Ishikawa (cell line): ENCODE measurements around the gene FAM107A.

ENCODE experiments used
- CEBPB ChIP-seq: IDR thresholded peaks from 2 replicates; pipeline ENCODE4 v1.6.1; 2012
- CREB1 ChIP-seq: IDR thresholded peaks from 2 replicates; pipeline ENCODE4 v1.6.1; 2012; ENCODE audit warnings: low read depth
- EGR1 ChIP-seq: IDR thresholded peaks from 2 replicates; pipeline ENCODE4 v1.6.1; 2012
- EP300 ChIP-seq: IDR thresholded peaks from 2 replicates; pipeline ENCODE4 v1.6.1; 2012; ENCODE audit warnings: borderline replicate concordance
- FOXM1 ChIP-seq: IDR thresholded peaks from 2 replicates; pipeline ENCODE4 v1.6.1; 2012; ENCODE audit warnings: low read depth, borderline replicate concordance
- NFIC ChIP-seq: IDR thresholded peaks from 2 replicates; pipeline ENCODE4 v1.6.1; 2012
- RAD21 ChIP-seq: IDR thresholded peaks from 2 replicates; pipeline ENCODE4 v1.6.1; 2012; ENCODE audit warnings: low read depth
- TAF1 ChIP-seq: IDR thresholded peaks from 2 replicates; pipeline ENCODE4 v1.6.1; 2012; ENCODE audit warnings: low read depth, mild to moderate bottlenecking
- TCF12 ChIP-seq: IDR thresholded peaks from 2 replicates; pipeline ENCODE4 v1.6.1; 2012; ENCODE audit warnings: low read depth
- TEAD4 ChIP-seq: IDR thresholded peaks from 2 replicates; pipeline ENCODE4 v1.6.1; 2012
- YY1 ChIP-seq: IDR thresholded peaks from 2 replicates; pipeline ENCODE4 v1.6.1; 2012; ENCODE audit warnings: low read depth
- ZBTB7A ChIP-seq: IDR thresholded peaks from 2 replicates; pipeline ENCODE4 v1.6.1; 2012; ENCODE audit warnings: low read depth
- TF ChIP-seq, protein P1 (sequence below): IDR thresholded peaks from 2 replicates; pipeline ENCODE4 v1.6.1; 2012; ENCODE audit warnings: low read depth, mild to moderate bottlenecking
- TF ChIP-seq, protein P2 (sequence below): IDR thresholded peaks from 2 replicates; pipeline ENCODE4 v1.6.1; 2012
- TF ChIP-seq, protein P3 (sequence below): IDR thresholded peaks from 2 replicates; pipeline ENCODE4 v1.6.1; 2012

The FAM107A gene

GRCh38 chr3:58536501-58537411 lies 40.4 kb downstream of the FAM107A start, which contains the start of gene ACOX2:
TSS of gene ACOX2 (minus strand) at chr3:58537190. CDS start at chr3:58535106, 2,084 bp downstream.
- TF ChIP-seq CREB1 (no peak), TCF12 (no peak), NFIC (no peak), TAF1 (no peak), FOXM1 (no peak), RAD21 (no peak), EGR1 (no peak), ZBTB7A (no peak), TEAD4 (no peak), EP300 (no peak), CEBPB (no peak), YY1 (no peak)
- TF ChIP-seq, protein P1, sequence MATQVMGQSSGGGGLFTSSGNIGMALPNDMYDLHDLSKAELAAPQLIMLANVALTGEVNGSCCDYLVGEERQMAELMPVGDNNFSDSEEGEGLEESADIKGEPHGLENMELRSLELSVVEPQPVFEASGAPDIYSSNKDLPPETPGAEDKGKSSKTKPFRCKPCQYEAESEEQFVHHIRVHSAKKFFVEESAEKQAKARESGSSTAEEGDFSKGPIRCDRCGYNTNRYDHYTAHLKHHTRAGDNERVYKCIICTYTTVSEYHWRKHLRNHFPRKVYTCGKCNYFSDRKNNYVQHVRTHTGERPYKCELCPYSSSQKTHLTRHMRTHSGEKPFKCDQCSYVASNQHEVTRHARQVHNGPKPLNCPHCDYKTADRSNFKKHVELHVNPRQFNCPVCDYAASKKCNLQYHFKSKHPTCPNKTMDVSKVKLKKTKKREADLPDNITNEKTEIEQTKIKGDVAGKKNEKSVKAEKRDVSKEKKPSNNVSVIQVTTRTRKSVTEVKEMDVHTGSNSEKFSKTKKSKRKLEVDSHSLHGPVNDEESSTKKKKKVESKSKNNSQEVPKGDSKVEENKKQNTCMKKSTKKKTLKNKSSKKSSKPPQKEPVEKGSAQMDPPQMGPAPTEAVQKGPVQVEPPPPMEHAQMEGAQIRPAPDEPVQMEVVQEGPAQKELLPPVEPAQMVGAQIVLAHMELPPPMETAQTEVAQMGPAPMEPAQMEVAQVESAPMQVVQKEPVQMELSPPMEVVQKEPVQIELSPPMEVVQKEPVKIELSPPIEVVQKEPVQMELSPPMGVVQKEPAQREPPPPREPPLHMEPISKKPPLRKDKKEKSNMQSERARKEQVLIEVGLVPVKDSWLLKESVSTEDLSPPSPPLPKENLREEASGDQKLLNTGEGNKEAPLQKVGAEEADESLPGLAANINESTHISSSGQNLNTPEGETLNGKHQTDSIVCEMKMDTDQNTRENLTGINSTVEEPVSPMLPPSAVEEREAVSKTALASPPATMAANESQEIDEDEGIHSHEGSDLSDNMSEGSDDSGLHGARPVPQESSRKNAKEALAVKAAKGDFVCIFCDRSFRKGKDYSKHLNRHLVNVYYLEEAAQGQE, result no peak
- TF ChIP-seq, protein P2, sequence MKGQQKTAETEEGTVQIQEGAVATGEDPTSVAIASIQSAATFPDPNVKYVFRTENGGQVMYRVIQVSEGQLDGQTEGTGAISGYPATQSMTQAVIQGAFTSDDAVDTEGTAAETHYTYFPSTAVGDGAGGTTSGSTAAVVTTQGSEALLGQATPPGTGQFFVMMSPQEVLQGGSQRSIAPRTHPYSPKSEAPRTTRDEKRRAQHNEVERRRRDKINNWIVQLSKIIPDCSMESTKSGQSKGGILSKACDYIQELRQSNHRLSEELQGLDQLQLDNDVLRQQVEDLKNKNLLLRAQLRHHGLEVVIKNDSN, result no peak
- TF ChIP-seq, protein P3, sequence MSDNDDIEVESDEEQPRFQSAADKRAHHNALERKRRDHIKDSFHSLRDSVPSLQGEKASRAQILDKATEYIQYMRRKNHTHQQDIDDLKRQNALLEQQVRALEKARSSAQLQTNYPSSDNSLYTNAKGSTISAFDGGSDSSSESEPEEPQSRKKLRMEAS, result no peak

- no peak for TF ChIP-seq EP300
- TF ChIP-seq, protein P2, result no peak
- no peak for TF ChIP-seq EGR1
- TF ChIP-seq, protein P1, result no peak
Measured at GRCh38 chr3:58535531-58536500, 41.4 kb downstream of the FAM107A start.

GRCh38 chr3:58534592-58535494 lies 42.3 kb downstream of the FAM107A start:
- TF ChIP-seq EP300 (no peak), ZBTB7A (no peak)

DNA sequence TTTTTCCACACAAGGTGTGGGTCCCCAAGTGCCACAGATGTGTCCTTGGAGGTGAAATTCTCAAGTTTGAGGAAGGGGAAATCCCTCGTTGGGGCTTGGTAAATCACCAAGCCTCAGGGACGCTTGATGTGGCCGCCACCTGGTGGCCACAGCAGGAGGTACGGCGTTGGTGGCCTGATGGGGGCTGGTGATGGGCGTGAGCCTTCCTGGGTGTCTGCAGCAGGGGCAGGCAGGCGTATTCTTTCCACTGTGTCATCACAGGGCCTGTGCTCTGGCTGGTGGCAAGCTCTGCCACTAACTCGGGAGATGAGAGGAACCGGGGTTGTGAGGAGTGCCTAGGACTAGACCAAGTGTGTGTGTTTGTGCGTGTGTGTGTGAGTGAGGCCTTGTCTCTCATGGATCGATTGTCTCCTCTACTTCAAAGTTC lies 44.4 kb downstream of the FAM107A start:
- TF ChIP-seq NFIC, result no peak
- TF ChIP-seq, protein P1, result no peak
- no peak for TF ChIP-seq YY1
- TF ChIP-seq EP300, result peak; percentile 17; the same call in 1 of the 2 replicates
- no peak for TF ChIP-seq FOXM1
- no peak for TF ChIP-seq EGR1
- 0 out of 2 replicates have a peak, but pooled peaks have one; percentile 31 for TF ChIP-seq ZBTB7A
- TF ChIP-seq CREB1, result no peak
- TF ChIP-seq, protein P2, result no peak
- TF ChIP-seq TCF12, result no peak; the same call in 1 of the 2 replicates
- TF ChIP-seq TAF1, result no peak
- TF ChIP-seq, protein P3, result no peak
- peak; percentile 92 for TF ChIP-seq RAD21
- no peak for TF ChIP-seq TEAD4
- no peak for TF ChIP-seq CEBPB
